Glutamatergic neuron (in vitro differentiated cells): ENCODE measurements around the gene BCL3. TPM values are rescaled to one million over a fixed set of nuclear protein-coding genes. Genes with fewer than 3 reads are reported as not detected.

Experiments used
- DNase-seq: peaks from one replicate; pipeline ENCODE4 v3.0.0; 2022
- H3K27ac Mint-ChIP-seq: one replicate; pipeline ENCODE4 v1.8.0; 2020; ENCODE audit warnings: mild to moderate bottlenecking, mixed read lengths, inconsistent platforms; ENCODE audit not compliant: unreplicated experiment
- H3K27me3 Mint-ChIP-seq: one replicate; pipeline ENCODE4 v1.8.0; 2020; ENCODE audit warnings: mild to moderate bottlenecking, moderate library complexity, mixed read lengths, inconsistent platforms; ENCODE audit not compliant: unreplicated experiment
- H3K36me3 Mint-ChIP-seq: one replicate; pipeline ENCODE4 v1.8.0; 2020; ENCODE audit warnings: mild to moderate bottlenecking, mixed read lengths, inconsistent platforms; ENCODE audit not compliant: unreplicated experiment
- H3K4me1 Mint-ChIP-seq: one replicate; pipeline ENCODE4 v1.8.0; 2020; ENCODE audit warnings: mild to moderate bottlenecking, low read depth, mixed read lengths, inconsistent platforms; ENCODE audit not compliant: unreplicated experiment
- H3K4me3 Mint-ChIP-seq: one replicate; pipeline ENCODE4 v1.8.0; 2020; ENCODE audit warnings: mild to moderate bottlenecking, mixed read lengths, inconsistent platforms; ENCODE audit not compliant: unreplicated experiment
- H3K9me3 Mint-ChIP-seq: one replicate; pipeline ENCODE4 v1.8.0; 2020; ENCODE audit warnings: mild to moderate bottlenecking, moderate library complexity, mixed read lengths, inconsistent platforms; ENCODE audit not compliant: unreplicated experiment
- total RNA-seq: library from RNA; stranded (reverse); fragmentation: NEBNext Ultra II Directional; extraction: Animal tissue kit (Norgen Biotek cat#: 25700); gene quantifications from one replicate; pipeline ENCODE4 v1.2.1, GENCODE V29; 2021; ENCODE audit not compliant: unreplicated experiment
- TF ChIP-seq, protein P1 (sequence below): fragments of 200-600 bp; sonication (generic); IDR thresholded peaks from one replicate; pipeline ENCODE4 v1.5.0; 2021; ENCODE audit not compliant: partially characterized antibody, unreplicated experiment

BCL3 gene
- total RNA-seq, 1 donor from 2014 or later = 2.4 TPM

DNA sequence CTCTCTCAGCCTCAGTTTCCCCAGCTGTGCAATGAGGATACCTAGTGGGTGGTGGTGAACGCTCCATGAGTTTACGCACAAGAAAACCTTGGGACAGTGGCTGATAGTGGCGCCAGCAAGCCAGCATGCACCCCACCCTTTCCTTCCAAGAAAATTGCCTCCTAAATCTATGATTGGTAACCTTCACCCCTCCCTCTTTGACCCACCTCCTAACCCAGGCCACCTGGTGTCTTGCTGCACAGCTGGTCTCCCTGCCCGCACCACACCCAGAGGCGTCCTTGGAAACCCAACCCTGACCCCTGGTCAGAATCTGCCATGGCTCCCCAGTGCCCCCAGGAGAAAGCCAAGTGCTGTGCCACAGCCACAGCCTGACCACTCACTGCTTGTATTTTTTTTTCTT, 22.8 kb upstream of the BCL3 start:
- Mint-ChIP-seq H3K4me3 (no peak overlapping the region), H3K9me3 (peaks cover 4% of the 10 kb centered on the region), H3K36me3 (no peaks in the 10 kb centered on the region), H3K27ac (no peak overlapping the region), H3K27me3 (peaks cover 8% of the 10 kb centered on the region), H3K4me1 (peaks cover 2% of the 10 kb centered on the region)
- no peak for DNase-seq
- TF ChIP-seq, protein P1, sequence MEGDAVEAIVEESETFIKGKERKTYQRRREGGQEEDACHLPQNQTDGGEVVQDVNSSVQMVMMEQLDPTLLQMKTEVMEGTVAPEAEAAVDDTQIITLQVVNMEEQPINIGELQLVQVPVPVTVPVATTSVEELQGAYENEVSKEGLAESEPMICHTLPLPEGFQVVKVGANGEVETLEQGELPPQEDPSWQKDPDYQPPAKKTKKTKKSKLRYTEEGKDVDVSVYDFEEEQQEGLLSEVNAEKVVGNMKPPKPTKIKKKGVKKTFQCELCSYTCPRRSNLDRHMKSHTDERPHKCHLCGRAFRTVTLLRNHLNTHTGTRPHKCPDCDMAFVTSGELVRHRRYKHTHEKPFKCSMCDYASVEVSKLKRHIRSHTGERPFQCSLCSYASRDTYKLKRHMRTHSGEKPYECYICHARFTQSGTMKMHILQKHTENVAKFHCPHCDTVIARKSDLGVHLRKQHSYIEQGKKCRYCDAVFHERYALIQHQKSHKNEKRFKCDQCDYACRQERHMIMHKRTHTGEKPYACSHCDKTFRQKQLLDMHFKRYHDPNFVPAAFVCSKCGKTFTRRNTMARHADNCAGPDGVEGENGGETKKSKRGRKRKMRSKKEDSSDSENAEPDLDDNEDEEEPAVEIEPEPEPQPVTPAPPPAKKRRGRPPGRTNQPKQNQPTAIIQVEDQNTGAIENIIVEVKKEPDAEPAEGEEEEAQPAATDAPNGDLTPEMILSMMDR = no peak

DNA sequence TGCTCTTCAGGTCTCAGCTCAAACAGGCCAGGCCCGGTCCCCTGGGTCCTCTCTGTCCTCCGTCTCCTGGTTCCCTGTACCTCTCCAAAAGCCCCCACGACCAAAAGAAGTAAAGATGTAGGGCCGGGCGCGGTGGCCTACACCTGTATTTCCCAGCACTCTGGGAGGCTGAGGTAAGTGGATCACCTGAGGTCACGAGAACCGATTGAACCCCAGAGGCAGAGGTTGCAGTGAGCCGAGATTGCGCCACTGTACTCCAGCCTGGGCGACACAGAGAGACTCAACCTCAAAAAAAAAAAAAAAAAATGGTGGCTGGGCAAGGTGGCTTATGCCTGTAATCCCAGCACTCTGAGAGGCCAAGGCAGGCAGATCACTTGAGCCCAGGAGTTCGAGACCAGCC, 22.0 kb upstream of the BCL3 start:
- Mint-ChIP-seq H3K36me3 (no peaks in the 10 kb centered on the region), H3K9me3 (peaks cover 4% of the 10 kb centered on the region), H3K4me3 (no peak overlapping the region), H3K4me1 (peaks cover 2% of the 10 kb centered on the region), H3K27ac (no peak overlapping the region), H3K27me3 (peaks cover 8% of the 10 kb centered on the region)
- TF ChIP-seq, protein P1 = no peak
- no peak for DNase-seq

DNA sequence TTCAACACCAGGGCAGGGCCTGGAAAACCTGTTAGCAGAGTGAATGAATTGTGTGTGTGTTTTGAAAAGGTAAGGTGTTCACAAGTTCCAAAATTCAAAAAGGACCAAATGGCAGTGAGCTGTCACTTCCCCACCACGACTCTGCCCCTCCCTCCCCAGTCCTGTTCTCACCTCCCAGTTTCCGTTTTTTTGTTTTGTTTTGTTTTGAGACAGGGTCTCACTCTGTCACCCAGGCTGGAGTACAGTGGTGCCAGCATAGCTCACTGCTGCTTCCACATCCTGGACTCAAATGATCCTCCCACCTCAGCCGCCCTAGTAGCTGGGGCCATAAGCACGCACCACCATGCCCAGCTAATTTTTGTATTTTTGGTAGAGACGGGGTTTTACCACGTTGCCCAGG, 20.3 kb upstream of the BCL3 start:
- Mint-ChIP-seq H3K9me3 (peaks cover 4% of the 10 kb centered on the region), H3K36me3 (no peaks in the 10 kb centered on the region), H3K4me1 (peaks cover 2% of the 10 kb centered on the region), H3K27ac (no peak overlapping the region), H3K4me3 (no peak overlapping the region), H3K27me3 (peaks cover 8% of the 10 kb centered on the region)
- DNase-seq = no peak
- TF ChIP-seq, protein P1 = no peak

DNA sequence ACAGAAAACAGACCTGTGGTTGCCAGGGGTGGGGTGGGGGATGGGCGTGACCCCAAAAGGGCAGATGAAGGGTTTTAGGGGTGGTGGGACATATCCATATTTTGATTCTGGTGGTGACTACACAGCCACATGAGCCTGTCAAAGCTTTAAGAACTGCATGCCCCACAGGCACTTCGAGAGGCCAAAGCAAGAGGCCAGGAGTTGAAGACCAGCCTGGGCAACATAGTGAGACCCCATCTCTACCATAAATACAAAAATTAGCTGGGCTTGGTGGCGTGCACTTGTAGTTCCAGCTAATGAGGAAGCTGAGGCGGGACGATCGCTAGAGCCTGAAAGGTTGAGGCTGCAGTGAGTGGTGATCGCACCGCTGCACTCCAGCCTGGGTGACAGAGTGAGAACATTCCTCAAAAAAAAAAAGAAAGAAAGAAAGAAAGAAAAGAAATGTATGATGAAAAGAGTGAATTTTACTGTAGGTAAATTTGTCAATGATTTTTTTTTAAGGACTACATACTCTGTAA, 18.9 kb upstream of the BCL3 start:
- H3K9me3 Mint-ChIP-seq = peaks cover 2% of the 10 kb centered on the region
- H3K4me3 Mint-ChIP-seq = no peak overlapping the region
- no peaks in the 10 kb centered on the region for H3K36me3 Mint-ChIP-seq
- DNase-seq = no peak
- H3K27ac Mint-ChIP-seq = no peak overlapping the region
- TF ChIP-seq, protein P1 = no peak
- peaks cover 2% of the 10 kb centered on the region for H3K4me1 Mint-ChIP-seq
- H3K27me3 Mint-ChIP-seq = peaks cover 8% of the 10 kb centered on the region

DNA sequence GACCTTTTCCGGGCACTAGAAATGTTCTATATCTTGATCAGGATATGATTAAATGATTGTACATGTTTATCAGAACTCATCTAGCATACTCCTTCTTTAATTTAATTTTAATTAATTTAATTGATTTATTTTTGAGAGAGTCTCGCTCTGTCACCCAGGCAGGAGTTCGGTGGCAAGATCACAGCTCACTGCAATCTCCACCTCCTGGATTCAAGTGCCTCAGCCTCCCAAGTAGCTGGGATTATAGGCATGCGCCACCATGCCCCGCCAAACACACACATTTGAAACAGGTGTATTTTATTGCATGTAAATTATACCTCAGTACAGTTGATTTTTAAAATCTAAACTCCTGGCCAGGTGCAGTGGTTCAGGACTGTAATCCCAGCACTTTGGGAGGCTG, 17.4 kb upstream of the BCL3 start:
- Mint-ChIP-seq H3K36me3 (no peaks in the 10 kb centered on the region), H3K4me1 (peaks cover 2% of the 10 kb centered on the region), H3K4me3 (no peak overlapping the region), H3K27me3 (peaks cover 8% of the 10 kb centered on the region), H3K27ac (no peak overlapping the region), H3K9me3 (peaks cover 2% of the 10 kb centered on the region)
- DNase-seq = no peak
- TF ChIP-seq, protein P1 = no peak
